HepG2 (cell line): ENCODE measurements around the gene DUS1L. TPM values are rescaled to one million over a fixed set of nuclear protein-coding genes. Genes with fewer than 3 reads are reported as not detected.

Source experiments
- ADNP ChIP-seq: sonication (generic); formaldehyde crosslinking; IDR thresholded peaks from 2 replicates; pipeline ENCODE4 v1.4.0; 2020; ENCODE audit warnings: missing genetic modification reagents
- CBX1 ChIP-seq: IDR thresholded peaks from one replicate; pipeline ENCODE4 v1.6.1; 2016; ENCODE audit warnings: antibody characterized with exemption, low read depth
- CEBPB ChIP-seq: IDR thresholded peaks from 2 replicates; pipeline ENCODE4 v1.6.1; 2011; ENCODE audit warnings: low read depth, low read length, improper control_type of control experiment, borderline replicate concordance
- FOXA1 ChIP-seq, 2 experiments: fragments of 450-650 bp in 1 of 2; sonication (generic) in 1 of 2; formaldehyde crosslinking in 1 of 2; IDR thresholded peaks; 2 replicates each; pipeline versions ENCODE4 v1.4.0 to v1.6.1; 2016 to 2020; ENCODE audit warnings: missing genetic modification reagents in 1 of 2
- FOXK1 ChIP-seq: sonication (generic); formaldehyde crosslinking; IDR thresholded peaks from 2 replicates; pipeline ENCODE4 v1.4.0; 2020; ENCODE audit warnings: low read depth, missing genetic modification reagents, borderline replicate concordance
- GATA4 ChIP-seq: sonication (generic); IDR thresholded peaks from 2 replicates; pipeline ENCODE4 v1.6.1; 2016; ENCODE audit warnings: antibody characterized with exemption, low read depth, borderline replicate concordance
- HCFC1 ChIP-seq: fragments of 150-350 bp; IDR thresholded peaks from 2 replicates; pipeline ENCODE4 v1.6.1; 2014; ENCODE audit warnings: low read depth, low read length
- HES4 ChIP-seq: sonication (generic); formaldehyde crosslinking; IDR thresholded peaks from 2 replicates; pipeline ENCODE4 v1.9.0; 2021; ENCODE audit warnings: mild to moderate bottlenecking, missing genetic modification reagents, borderline replicate concordance
- HOXA3 ChIP-seq: sonication (generic); formaldehyde crosslinking; IDR thresholded peaks from 2 replicates; pipeline ENCODE4 v1.5.0; 2020; ENCODE audit warnings: missing genetic modification reagents
- ISX ChIP-seq: sonication (generic); formaldehyde crosslinking; conservative IDR thresholded peaks from 2 replicates; pipeline ENCODE4 v1.5.0; 2020; ENCODE audit warnings: missing genetic modification reagents
- KDM1A ChIP-seq: IDR thresholded peaks from 2 replicates; pipeline ENCODE4 v1.6.1; 2016; ENCODE audit warnings: missing compliant biosample characterization
- NFATC3 ChIP-seq: sonication (generic); formaldehyde crosslinking; IDR thresholded peaks from 2 replicates; pipeline ENCODE4 v1.5.1; 2020; ENCODE audit warnings: mild to moderate bottlenecking, missing genetic modification reagents
- TBX3 ChIP-seq: fragments of 450-650 bp; IDR thresholded peaks from 2 replicates; pipeline ENCODE4 v1.6.1; 2017; ENCODE audit warnings: antibody characterized with exemption, mild to moderate bottlenecking, inconsistent platforms, borderline replicate concordance
- ZNF382 ChIP-seq: sonication (generic); formaldehyde crosslinking; IDR thresholded peaks from 2 replicates; pipeline ENCODE4 v1.5.0; 2020; ENCODE audit warnings: missing genetic modification reagents, mild to moderate bottlenecking, borderline replicate concordance
- ZNF550 ChIP-seq: sonication (generic); formaldehyde crosslinking; IDR thresholded peaks from 2 replicates; pipeline ENCODE4 v1.4.0; 2020; ENCODE audit warnings: mild to moderate bottlenecking, missing genetic modification reagents, borderline replicate concordance
- ZNF674 ChIP-seq: sonication (generic); formaldehyde crosslinking; IDR thresholded peaks from 2 replicates; pipeline ENCODE4 v1.5.0; 2020; ENCODE audit warnings: low read depth, mild to moderate bottlenecking, missing genetic modification reagents
- ZNF788 ChIP-seq: sonication (generic); formaldehyde crosslinking; IDR thresholded peaks from 2 replicates; pipeline ENCODE4 v1.5.0; 2020; ENCODE audit warnings: mild to moderate bottlenecking, missing genetic modification reagents, borderline replicate concordance
- ZZZ3 ChIP-seq: sonication (generic); formaldehyde crosslinking; IDR thresholded peaks from 2 replicates; pipeline ENCODE4 v1.4.0; 2020; ENCODE audit warnings: missing genetic modification reagents, mild to moderate bottlenecking, borderline replicate concordance
- polyA plus RNA-seq, 8 experiments: library from polyadenylated mRNA; depleted of rRNA in 3 of 8; stranded (reverse) in 7 of 8; unstranded in 1 of 8; fragments of >200 nt; fragmentation: Illumina TruSeq in 4 of 8; extraction: Trizol in 4 of 8; gene quantifications; 2 replicates each; pipeline versions ENCODE4 v1.2.1 to v1.2.3, GENCODE V29; 2011 to 2016; ENCODE audit warnings: low read depth in 4 of 8, missing spikeins in 1 of 8, mixed read lengths in 1 of 8; ENCODE audit not compliant: insufficient read depth in 1 of 8
- total RNA-seq, 5 experiments: library from RNA; depleted of rRNA; stranded (reverse); fragments of >200 nt; fragmentation: Illumina TruSeq; extraction: Trizol; gene quantifications; 2 replicates each; pipeline ENCODE4 v1.2.3, GENCODE V29; 2016; ENCODE audit warnings: low read depth in 1 of 5
- TF ChIP-seq, protein P1 (sequence below): sonication (generic); formaldehyde crosslinking; IDR thresholded peaks from 2 replicates; pipeline ENCODE4 v1.8.0; 2022; ENCODE audit warnings: missing genetic modification reagents, mild to moderate bottlenecking, inconsistent platforms, borderline replicate concordance
- TF ChIP-seq, protein P2 (sequence below): sonication (generic); formaldehyde crosslinking; IDR thresholded peaks from 2 replicates; pipeline ENCODE4 v1.4.0; 2020; ENCODE audit warnings: mild to moderate bottlenecking, missing genetic modification reagents
- TF ChIP-seq, protein P3 (sequence below): sonication (generic); formaldehyde crosslinking; IDR thresholded peaks from 2 replicates; pipeline ENCODE4 v1.4.0; 2020; ENCODE audit warnings: missing genetic modification reagents

Gene DUS1L
- total and polyA plus RNA-seq, 2 of the 13 experiments (the other 11 are each of a cell fraction or from before 2014, with no cell fraction given): 81.0 to 109 TPM

DNA sequence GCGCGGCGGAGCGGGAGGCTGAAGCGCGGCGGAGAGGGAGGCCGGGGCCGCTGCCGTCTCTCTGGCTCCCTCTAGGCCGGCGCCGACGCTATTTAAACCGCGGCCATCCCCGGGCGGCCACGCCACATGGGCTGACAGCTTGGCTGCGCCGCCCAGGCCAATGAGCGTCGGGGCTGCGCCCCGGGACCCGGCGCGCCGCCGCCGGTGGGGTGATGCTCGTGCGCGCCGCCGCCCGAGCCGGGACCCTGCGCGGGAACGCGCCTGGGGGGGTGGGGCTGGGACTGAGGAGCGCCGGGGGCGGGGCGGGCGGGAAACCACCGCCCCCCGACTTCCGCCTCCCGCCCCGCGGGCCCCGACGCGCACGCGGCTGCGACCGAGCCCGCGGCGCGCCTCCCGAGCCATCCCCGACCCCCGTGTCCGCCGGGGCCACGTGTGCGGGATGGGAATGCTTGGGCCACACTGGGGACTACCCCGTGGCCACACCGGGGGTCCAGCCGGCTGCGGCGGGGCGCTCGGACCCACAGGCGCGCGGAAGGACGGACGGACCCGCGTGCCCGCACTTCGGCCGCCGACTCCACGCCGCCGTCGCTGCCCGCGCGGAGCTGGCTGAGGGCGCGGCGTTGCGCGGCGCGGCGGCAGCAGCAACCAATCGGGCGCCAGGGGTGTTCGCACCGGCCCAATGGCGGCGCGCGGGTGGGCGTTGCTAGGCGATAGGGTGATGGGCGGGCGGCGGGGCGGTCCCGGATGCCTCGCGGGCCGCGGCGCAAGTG lies 32.8 kb upstream of the DUS1L start, which contains the start of gene FASN (continued):
- TF ChIP-seq ZNF382 (CRISPR knock-in tag): no peak
- peak; percentile 81 for TF ChIP-seq GATA4
- peak; percentile 27; the same call in 1 of the 2 replicates for TF ChIP-seq HCFC1
- TF ChIP-seq ZNF788 (CRISPR knock-in tag): peak; percentile 69; the same call in 1 of the 2 replicates
- TF ChIP-seq, protein P1, sequence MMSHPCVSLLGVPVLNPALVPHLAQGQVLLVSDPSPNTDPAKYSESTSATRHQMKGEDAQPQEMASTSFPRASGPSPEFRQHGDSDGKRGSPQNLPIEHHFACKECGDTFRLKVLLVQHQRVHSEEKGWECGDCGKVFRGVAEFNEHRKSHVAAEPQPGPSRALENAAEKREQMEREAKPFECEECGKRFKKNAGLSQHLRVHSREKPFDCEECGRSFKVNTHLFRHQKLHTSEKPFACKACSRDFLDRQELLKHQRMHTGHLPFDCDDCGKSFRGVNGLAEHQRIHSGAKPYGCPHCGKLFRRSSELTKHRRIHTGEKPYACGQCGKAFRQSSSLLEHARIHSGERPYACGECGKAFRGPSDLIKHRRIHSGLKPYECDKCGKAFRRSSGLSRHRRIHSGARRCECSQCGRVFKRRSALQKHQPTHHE (CRISPR knock-in tag): 0 out of 2 replicates have a peak, but pooled peaks have one; percentile 59
- TF ChIP-seq ZNF550 (CRISPR knock-in tag): no peak
- TF ChIP-seq KDM1A (CRISPR knock-in tag): no peak
- no peak for TF ChIP-seq TBX3
- TF ChIP-seq CEBPB: no peak
- TF ChIP-seq, protein P2, sequence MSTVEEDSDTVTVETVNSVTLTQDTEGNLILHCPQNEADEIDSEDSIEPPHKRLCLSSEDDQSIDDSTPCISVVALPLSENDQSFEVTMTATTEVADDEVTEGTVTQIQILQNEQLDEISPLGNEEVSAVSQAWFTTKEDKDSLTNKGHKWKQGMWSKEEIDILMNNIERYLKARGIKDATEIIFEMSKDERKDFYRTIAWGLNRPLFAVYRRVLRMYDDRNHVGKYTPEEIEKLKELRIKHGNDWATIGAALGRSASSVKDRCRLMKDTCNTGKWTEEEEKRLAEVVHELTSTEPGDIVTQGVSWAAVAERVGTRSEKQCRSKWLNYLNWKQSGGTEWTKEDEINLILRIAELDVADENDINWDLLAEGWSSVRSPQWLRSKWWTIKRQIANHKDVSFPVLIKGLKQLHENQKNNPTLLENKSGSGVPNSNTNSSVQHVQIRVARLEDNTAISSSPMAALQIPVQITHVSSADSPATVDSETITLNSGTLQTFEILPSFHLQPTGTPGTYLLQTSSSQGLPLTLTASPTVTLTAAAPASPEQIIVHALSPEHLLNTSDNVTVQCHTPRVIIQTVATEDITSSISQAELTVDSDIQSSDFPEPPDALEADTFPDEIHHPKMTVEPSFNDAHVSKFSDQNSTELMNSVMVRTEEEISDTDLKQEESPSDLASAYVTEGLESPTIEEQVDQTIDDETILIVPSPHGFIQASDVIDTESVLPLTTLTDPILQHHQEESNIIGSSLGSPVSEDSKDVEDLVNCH (CRISPR knock-in tag): no peak
- peak; percentile 76 for TF ChIP-seq CBX1
- TF ChIP-seq FOXA1 (IDR thresholded peaks at IDR 0.05): no peak
- TF ChIP-seq FOXA1 (CRISPR knock-in tag; IDR thresholded peaks at IDR 0.05): no peak
- peak; percentile 23; the same call in 1 of the 2 replicates for TF ChIP-seq HES4 (CRISPR knock-in tag)
- peak; percentile 13; the same call in 1 of the 2 replicates for TF ChIP-seq FOXK1 (CRISPR knock-in tag)
- TF ChIP-seq ZZZ3: no peak
- peak; percentile 30; the same call in 1 of the 2 replicates for TF ChIP-seq ADNP (CRISPR knock-in tag)
- TF ChIP-seq, protein P3, sequence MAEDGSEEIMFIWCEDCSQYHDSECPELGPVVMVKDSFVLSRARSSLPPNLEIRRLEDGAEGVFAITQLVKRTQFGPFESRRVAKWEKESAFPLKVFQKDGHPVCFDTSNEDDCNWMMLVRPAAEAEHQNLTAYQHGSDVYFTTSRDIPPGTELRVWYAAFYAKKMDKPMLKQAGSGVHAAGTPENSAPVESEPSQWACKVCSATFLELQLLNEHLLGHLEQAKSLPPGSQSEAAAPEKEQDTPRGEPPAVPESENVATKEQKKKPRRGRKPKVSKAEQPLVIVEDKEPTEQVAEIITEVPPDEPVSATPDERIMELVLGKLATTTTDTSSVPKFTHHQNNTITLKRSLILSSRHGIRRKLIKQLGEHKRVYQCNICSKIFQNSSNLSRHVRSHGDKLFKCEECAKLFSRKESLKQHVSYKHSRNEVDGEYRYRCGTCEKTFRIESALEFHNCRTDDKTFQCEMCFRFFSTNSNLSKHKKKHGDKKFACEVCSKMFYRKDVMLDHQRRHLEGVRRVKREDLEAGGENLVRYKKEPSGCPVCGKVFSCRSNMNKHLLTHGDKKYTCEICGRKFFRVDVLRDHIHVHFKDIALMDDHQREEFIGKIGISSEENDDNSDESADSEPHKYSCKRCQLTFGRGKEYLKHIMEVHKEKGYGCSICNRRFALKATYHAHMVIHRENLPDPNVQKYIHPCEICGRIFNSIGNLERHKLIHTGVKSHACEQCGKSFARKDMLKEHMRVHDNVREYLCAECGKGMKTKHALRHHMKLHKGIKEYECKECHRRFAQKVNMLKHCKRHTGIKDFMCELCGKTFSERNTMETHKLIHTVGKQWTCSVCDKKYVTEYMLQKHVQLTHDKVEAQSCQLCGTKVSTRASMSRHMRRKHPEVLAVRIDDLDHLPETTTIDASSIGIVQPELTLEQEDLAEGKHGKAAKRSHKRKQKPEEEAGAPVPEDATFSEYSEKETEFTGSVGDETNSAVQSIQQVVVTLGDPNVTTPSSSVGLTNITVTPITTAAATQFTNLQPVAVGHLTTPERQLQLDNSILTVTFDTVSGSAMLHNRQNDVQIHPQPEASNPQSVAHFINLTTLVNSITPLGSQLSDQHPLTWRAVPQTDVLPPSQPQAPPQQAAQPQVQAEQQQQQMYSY (CRISPR knock-in tag): peak; percentile 61
- no peak for TF ChIP-seq NFATC3 (CRISPR knock-in tag)
- peak; percentile 76; the same call in 1 of the 2 replicates for TF ChIP-seq ISX (CRISPR knock-in tag)
- TF ChIP-seq HOXA3 (CRISPR knock-in tag): peak; percentile 84
- TF ChIP-seq ZNF674 (CRISPR knock-in tag): peak; percentile 97
